ENCODE measurements around the gene SEMA5A. TPM values are rescaled to one million over a fixed set of nuclear protein-coding genes. Genes with fewer than 3 reads are reported as not detected.

The SEMA5A gene
- polyA plus RNA-seq, 1 of the 3 experiments (the other 2 are of a cell fraction) = 0.58 TPM

DNA sequence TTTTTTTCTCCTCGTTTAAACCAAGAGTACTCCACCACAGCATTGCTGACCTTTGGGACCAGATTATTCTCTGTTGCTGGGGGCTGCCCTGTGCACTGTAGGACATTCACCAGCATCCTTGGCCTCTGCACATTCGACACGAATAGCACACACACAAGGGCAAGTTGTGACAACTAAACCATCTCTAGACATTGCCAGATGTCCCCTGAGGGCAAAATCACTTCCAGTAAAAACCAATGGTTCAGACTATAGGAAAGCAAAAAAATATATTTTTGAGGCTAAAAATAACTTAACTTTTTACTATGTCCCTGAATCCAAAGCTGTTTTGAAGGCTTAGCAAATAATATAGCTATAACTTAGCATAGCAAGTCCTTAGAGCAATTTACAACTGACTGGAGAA, 65.9 kb downstream of the SEMA5A start:
- peaks cover 9% of the 10 kb centered on the region; the same call in 1 of the 2 replicates for H3K9me3 ChIP-seq
- H3K4me3 ChIP-seq (ENCODE audit: low read depth in 2 of 2, low read length in 1 of 2) = no peak overlapping the region
- no peak overlapping the region for H2AFZ ChIP-seq (ENCODE audit: low read depth)
- TF ChIP-seq IRF3 (IDR thresholded peaks at IDR 0.05; ENCODE audit: low read depth, low read length) = no peak
- H4K20me1 ChIP-seq (ENCODE audit: insufficient read depth) = no peaks in the 10 kb centered on the region
- no peak overlapping the region for H3K27ac ChIP-seq (ENCODE audit: low read depth in 2 of 2, low read length in 1 of 2)
- H3K27me3 ChIP-seq (ENCODE audit: insufficient read depth) = no peaks in the 10 kb centered on the region
- H3K36me3 ChIP-seq (replicated peaks in 1 of 2; ENCODE audit: control insufficient read depth in 1 of 2, insufficient read depth in 2 of 2, low read length in 1 of 2) = no peaks in the 10 kb centered on the region
- no peaks in the 10 kb centered on the region; a peak in 2 of 4 replicates for H3K4me1 ChIP-seq (ENCODE audit: control insufficient read depth in 1 of 2, insufficient read depth in 2 of 2, low read depth in 1 of 2, low read length in 1 of 2)
- H3K9ac ChIP-seq = no peak overlapping the region
- ChIA-PET POLR2A (no interaction called here), CTCF (no interaction called here)
- no peaks in the 10 kb centered on the region for H3K9me2 ChIP-seq
- WGBS (ENCODE audit: low lambda C conversion rate) = 49% methylated on average over 3 of the region's 3 CpGs
- H3K79me2 ChIP-seq (ENCODE audit: insufficient read depth) = no peaks in the 10 kb centered on the region
- no peak for DNase-seq
- H3F3A ChIP-seq (replicated peaks; ENCODE audit: insufficient read depth) = no peaks in the 10 kb centered on the region
- no peak overlapping the region for H3K4me2 ChIP-seq

DNA sequence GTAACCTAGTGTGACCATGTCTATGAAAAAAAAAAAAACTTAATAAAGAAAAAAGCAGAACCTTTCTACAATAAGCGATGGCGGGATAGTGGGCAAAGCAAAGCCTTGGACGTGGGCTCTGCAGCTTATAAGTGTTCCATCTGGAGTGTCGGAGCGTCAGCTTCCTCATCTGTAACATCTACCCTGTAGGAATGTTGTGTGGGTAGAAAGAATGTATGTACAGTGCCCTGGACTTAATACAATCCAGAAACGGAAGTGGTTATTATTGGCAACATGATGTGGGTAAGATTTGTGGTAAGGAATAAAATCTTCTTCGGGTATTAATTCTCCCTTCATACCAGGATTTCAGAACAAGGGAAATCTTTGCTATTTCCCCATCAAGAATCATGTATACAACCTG, 66.5 kb downstream of the SEMA5A start:
- Histone ChIP-seq H3K4me2 (no peak overlapping the region), H3F3A (replicated peaks; ENCODE audit: insufficient read depth) (no peaks in the 10 kb centered on the region), H4K20me1 (ENCODE audit: insufficient read depth) (no peaks in the 10 kb centered on the region), H2AFZ (ENCODE audit: low read depth) (no peak overlapping the region), H3K4me3 (ENCODE audit: low read depth in 2 of 2, low read length in 1 of 2) (no peak overlapping the region), H3K36me3 (replicated peaks in 1 of 2; ENCODE audit: control insufficient read depth in 1 of 2, insufficient read depth in 2 of 2, low read length in 1 of 2) (no peaks in the 10 kb centered on the region), H3K9me3 (peaks cover 9% of the 10 kb centered on the region; the same call in 1 of the 2 replicates), H3K27ac (ENCODE audit: low read depth in 2 of 2, low read length in 1 of 2) (0 out of 4 replicates have a peak overlapping the region, but pooled peaks of 1 of the 2 experiments have one; percentile 14), H3K9ac (no peak overlapping the region), H3K79me2 (ENCODE audit: insufficient read depth) (no peaks in the 10 kb centered on the region), H3K4me1 (ENCODE audit: control insufficient read depth in 1 of 2, insufficient read depth in 2 of 2, low read depth in 1 of 2, low read length in 1 of 2) (no peaks in the 10 kb centered on the region; a peak in 2 of 4 replicates), H3K27me3 (ENCODE audit: insufficient read depth) (no peaks in the 10 kb centered on the region), H3K9me2 (no peaks in the 10 kb centered on the region)
- no peak for DNase-seq
- POLR2A ChIA-PET = no interaction called here
- TF ChIP-seq FOXM1 (IDR thresholded peaks at IDR 0.05; ENCODE audit: low read depth) = no peak
- peak; percentile 67 for TF ChIP-seq TCF12 (IDR thresholded peaks at IDR 0.05)
- no peak for TF ChIP-seq FOSL2 (IDR thresholded peaks at IDR 0.05; ENCODE audit: borderline replicate concordance, low read depth)
- 48% methylated on average over 7 of the region's 7 CpGs for WGBS (ENCODE audit: low lambda C conversion rate)
- CTCF ChIA-PET = no interaction called here

- ChIA-PET POLR2A (no interaction called here), CTCF (no interaction called here)
- TF ChIP-seq POLR2AphosphoS5 (IDR thresholded peaks at IDR 0.05; ENCODE audit: low read depth, low read length) = no peak
- Histone ChIP-seq H3K9me2 (no peaks in the 10 kb centered on the region), H3K27me3 (ENCODE audit: insufficient read depth) (no peaks in the 10 kb centered on the region), H3K4me2 (no peak overlapping the region), H3K4me3 (ENCODE audit: low read depth in 2 of 2, low read length in 1 of 2) (no peak overlapping the region), H3K4me1 (ENCODE audit: control insufficient read depth in 1 of 2, insufficient read depth in 2 of 2, low read depth in 1 of 2, low read length in 1 of 2) (peaks cover 0 to 5% of the 10 kb centered on the region in 2 experiments; a peak in 1 of 4 replicates), H3F3A (replicated peaks; ENCODE audit: insufficient read depth) (no peaks in the 10 kb centered on the region), H3K36me3 (replicated peaks in 1 of 2; ENCODE audit: control insufficient read depth in 1 of 2, insufficient read depth in 2 of 2, low read length in 1 of 2) (no peaks in the 10 kb centered on the region), H3K27ac (ENCODE audit: low read depth in 2 of 2, low read length in 1 of 2) (no peak overlapping the region), H3K79me2 (ENCODE audit: insufficient read depth) (no peaks in the 10 kb centered on the region), H3K9me3 (peaks cover 9% of the 10 kb centered on the region; the same call in 1 of the 2 replicates), H2AFZ (ENCODE audit: low read depth) (no peak overlapping the region), H3K9ac (no peak overlapping the region), H4K20me1 (ENCODE audit: insufficient read depth) (no peaks in the 10 kb centered on the region)
- 45% methylated on average over 2 of the region's 2 CpGs for WGBS (ENCODE audit: low lambda C conversion rate)
- DNase-seq = no peak
These were observed 68.3 kb downstream of the SEMA5A start for GRCh38 chr5:9477537-9477936.
